Measurements from ENCODE around the gene KCNQ1OT1. TPM values are rescaled to one million over a fixed set of nuclear protein-coding genes. Genes with fewer than 3 reads are reported as not detected.

Gene KCNQ1OT1
- total RNA-seq, 1 donor from 2014 or later, result 0.54 TPM

DNA sequence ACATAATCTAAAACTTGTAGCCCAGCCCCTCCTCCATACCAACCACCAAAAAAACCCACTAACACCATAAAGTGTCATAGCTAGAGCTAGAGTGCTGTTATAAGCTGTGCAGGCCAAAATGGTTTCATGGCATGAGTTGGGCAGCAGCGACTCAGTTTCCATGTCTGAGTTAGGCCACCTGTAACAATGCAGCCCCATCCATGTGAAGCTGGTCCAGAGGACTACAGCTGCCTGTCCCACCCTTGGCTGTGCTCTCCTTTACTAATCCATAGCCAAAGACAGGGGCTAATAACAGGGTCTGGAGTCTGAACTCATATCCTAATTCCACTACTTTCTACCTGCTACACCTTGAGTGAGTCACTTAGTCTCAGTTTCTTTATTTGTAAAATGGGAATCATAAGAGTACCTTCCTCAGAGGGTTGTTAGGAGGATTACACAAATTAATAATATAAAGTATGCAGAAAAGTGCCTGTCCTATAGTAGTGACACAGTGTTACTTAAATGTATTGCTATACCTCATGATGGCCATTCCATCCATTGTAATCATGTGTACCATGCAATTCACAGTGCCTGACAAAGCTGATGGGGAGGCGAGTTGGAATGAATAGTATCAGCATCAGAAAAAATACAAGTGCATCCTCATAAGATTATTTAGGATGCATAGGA lies 20.6 kb downstream of the KCNQ1OT1 start:
- Histone ChIP-seq H3K27me3 (ENCODE audit: control insufficient read depth, insufficient read depth, low read length) (no peaks in the 10 kb centered on the region), H3K36me3 (ENCODE audit: control insufficient read depth, insufficient read depth, low read length) (no peaks in the 10 kb centered on the region), H3K4me3 (ENCODE audit: low read depth, low read length) (no peak overlapping the region)
- TF ChIP-seq CTCF (IDR thresholded peaks at IDR 0.05; ENCODE audit: insufficient read depth, low read length, poor library complexity, severe bottlenecking), result no peak
- no peak for DNase-seq (ENCODE audit: low read depth)

DNA sequence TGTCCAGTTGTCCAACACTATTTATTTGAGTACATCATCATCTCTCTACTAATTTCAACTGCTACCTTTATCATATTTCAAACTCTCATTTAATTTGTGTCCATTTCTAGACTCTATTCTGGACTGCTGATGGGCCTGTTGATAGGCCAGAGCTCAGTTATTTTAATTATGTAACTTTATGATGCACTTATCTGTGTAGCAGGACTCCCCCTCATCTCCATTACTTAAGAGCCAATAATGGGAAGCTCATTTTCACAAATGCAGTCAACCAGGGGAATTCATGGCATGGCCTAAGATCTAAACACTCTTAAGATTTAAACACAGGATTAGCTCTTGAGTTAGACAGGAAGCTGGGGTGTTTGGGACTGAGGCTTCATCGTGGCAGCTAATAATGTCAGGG lies 21.4 kb downstream of the KCNQ1OT1 start:
- H3K4me3 ChIP-seq (ENCODE audit: low read depth, low read length), result no peak overlapping the region
- no peak for DNase-seq (ENCODE audit: low read depth)
- no peaks in the 10 kb centered on the region for H3K27me3 ChIP-seq (ENCODE audit: control insufficient read depth, insufficient read depth, low read length)
- H3K36me3 ChIP-seq (ENCODE audit: control insufficient read depth, insufficient read depth, low read length), result no peaks in the 10 kb centered on the region
- no peak for TF ChIP-seq CTCF (IDR thresholded peaks at IDR 0.05; ENCODE audit: insufficient read depth, low read length, poor library complexity, severe bottlenecking)

- no peaks in the 10 kb centered on the region for H3K36me3 ChIP-seq (ENCODE audit: control insufficient read depth, insufficient read depth, low read length)
- no peaks in the 10 kb centered on the region for H3K27me3 ChIP-seq (ENCODE audit: control insufficient read depth, insufficient read depth, low read length)
- no peak overlapping the region for H3K4me3 ChIP-seq (ENCODE audit: low read depth, low read length)
- DNase-seq (ENCODE audit: low read depth), result no peak
- no peak for TF ChIP-seq CTCF (IDR thresholded peaks at IDR 0.05; ENCODE audit: insufficient read depth, low read length, poor library complexity, severe bottlenecking)
These were observed 22.7 kb downstream of the KCNQ1OT1 start for GRCh38 chr11:2677127-2677526.

GRCh38 chr11:2675540-2675939 lies 24.3 kb downstream of the KCNQ1OT1 start:
- no peak for TF ChIP-seq CTCF (IDR thresholded peaks at IDR 0.05; ENCODE audit: insufficient read depth, low read length, poor library complexity, severe bottlenecking)
- no peak for DNase-seq (ENCODE audit: low read depth)
- H3K36me3 ChIP-seq (ENCODE audit: control insufficient read depth, insufficient read depth, low read length), result no peaks in the 10 kb centered on the region
- no peaks in the 10 kb centered on the region for H3K27me3 ChIP-seq (ENCODE audit: control insufficient read depth, insufficient read depth, low read length)
- H3K4me3 ChIP-seq (ENCODE audit: low read depth, low read length), result no peak overlapping the region

DNA sequence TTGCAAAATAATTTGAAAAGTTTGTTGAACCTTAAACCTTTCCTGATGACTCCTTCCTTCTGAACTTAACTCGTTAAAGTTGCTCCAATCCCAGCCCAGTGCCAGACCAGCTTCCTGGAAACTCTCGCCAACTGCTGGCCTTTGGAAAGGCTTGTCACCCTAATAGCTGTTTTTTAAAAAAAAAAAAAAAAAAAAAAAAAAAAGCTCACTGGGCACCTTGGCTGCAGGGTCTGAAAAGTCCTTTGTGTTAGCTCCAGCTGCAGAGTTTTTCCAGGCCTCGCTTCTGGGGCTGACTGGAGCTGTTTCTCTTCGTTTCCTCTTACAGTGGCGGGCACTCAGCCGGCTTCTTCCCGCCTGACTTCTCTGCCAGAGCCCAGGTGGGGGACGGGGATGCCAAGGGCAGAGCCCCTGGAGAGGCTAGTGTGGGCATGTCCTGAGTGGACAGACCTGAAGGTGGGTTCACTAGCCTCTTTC lies 25.1 kb downstream of the KCNQ1OT1 start:
- no peak for DNase-seq (ENCODE audit: low read depth)
- Histone ChIP-seq H3K4me3 (ENCODE audit: low read depth, low read length) (no peak overlapping the region), H3K36me3 (ENCODE audit: control insufficient read depth, insufficient read depth, low read length) (no peaks in the 10 kb centered on the region)

More for the DNA sequence above, 25.1 kb downstream of the KCNQ1OT1 start:
- TF ChIP-seq CTCF (IDR thresholded peaks at IDR 0.05; ENCODE audit: insufficient read depth, low read length, poor library complexity, severe bottlenecking), result no peak
- no peaks in the 10 kb centered on the region for H3K27me3 ChIP-seq (ENCODE audit: control insufficient read depth, insufficient read depth, low read length)

All from kidney epithelial cell (primary cell).